GM12873 (cell line): ENCODE results near the gene INTS1.

Source experiments
- CTCF ChIP-seq: IDR thresholded peaks from 2 replicates; pipeline ENCODE4 v1.5.1; 2012; ENCODE audit warnings: low read depth, mild to moderate bottlenecking, moderate library complexity, low read length, control low read depth; ENCODE audit not compliant: insufficient read depth; ENCODE audit errors: missing control alignments

INTS1 gene

GRCh38 chr7:1498370-1499305 lies 5.6 kb downstream of the INTS1 start:
- no peak for TF ChIP-seq CTCF

- no peak for TF ChIP-seq CTCF
Observed at GRCh38 chr7:1497293-1497927, 6.8 kb downstream of the INTS1 start.

DNA sequence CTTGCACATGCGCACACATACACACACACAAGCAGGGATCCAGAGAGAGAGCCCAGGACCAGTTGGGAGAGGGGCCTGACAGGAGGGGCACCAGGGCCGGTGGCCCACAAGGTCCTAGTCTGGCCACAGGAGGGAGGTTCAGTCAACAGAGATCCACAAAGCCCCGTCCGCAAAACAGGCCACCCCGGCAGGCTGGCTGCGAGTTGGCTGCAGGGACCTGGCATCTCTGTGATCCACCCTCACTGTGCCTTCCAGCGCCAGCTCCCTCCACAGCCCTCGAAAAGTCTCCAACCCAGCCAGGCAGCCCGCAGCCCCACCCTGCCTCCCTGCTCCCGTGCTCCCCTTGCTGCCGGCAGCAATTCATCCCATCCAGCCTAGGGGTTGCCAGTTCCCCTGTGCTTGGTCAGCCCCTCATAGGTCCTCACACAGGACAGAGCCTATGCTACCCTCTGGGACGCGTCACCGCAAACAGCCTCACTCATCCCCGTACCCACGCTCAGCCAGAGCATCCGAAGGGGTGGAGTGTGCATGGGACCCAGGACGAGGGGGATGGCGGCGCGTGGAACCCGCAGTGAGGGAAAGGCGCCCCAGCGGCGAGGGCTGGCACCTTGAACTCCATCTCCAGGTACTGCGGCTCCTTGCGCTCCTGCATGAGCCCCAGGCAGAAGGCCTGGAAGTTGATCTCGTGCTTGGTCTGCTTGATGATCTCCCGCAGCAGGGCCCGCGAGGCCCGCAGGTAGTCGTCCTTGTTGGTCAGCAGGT lies 7.5 kb downstream of the INTS1 start:
- TF ChIP-seq CTCF, result no peak

- TF ChIP-seq CTCF, result no peak
Observed at GRCh38 chr7:1495564-1496242, 8.5 kb downstream of the INTS1 start.

GRCh38 chr7:1494866-1495563 lies 9.2 kb downstream of the INTS1 start:
- TF ChIP-seq CTCF, result no peak

DNA sequence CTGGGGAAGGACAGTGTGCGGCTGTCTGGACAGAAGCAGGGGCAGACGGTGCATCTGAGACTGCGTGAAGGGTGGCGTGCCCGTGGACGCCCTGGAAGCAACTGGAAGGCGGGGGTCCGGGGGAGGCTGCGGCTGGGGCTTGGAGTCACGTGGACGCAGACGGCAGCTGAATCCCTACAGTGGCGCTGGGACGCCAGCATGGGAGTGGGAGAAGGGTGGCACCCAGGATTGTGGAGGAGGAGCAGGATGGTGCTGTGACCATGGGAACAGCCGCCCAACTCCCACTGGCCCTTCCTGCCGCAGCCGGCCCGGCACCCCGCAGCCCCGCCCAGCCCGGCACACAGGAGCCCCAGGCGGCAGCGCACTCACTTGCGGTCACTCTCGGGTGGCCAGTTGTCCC lies 9.7 kb downstream of the INTS1 start:
- no peak for TF ChIP-seq CTCF
